ENCODE results near the gene PLEKHO1. TPM values are rescaled to one million over a fixed set of nuclear protein-coding genes. Genes with fewer than 3 reads are reported as not detected.

Gene PLEKHO1
- polyA plus RNA-seq, 1 of the 3 experiments (the other 2 are of a cell fraction), result 33.5 TPM

Other genes starting within 250 kb of the PLEKHO1 start
- gene SV2A, start 232.1 kb upstream of the PLEKHO1 start, polyA plus RNA-seq (2012; rRNA removed), result 22.7 and 27.6 TPM in 2 replicates
- 42.4 and 54.3 TPM in 2 replicates for gene SF3B4, start 222.1 kb upstream of the PLEKHO1 start, polyA plus RNA-seq (2012; rRNA removed)
- 9.4 and 12.4 TPM in 2 replicates for gene MTMR11, start 213.0 kb upstream of the PLEKHO1 start, polyA plus RNA-seq (2012; rRNA removed)
- gene OTUD7B, start 139.2 kb upstream of the PLEKHO1 start, polyA plus RNA-seq (2012; rRNA removed), result 4.2 and 5.8 TPM in 2 replicates
- 31.5 and 48.7 TPM in 2 replicates for gene VPS45, start 82.1 kb upstream of the PLEKHO1 start, polyA plus RNA-seq (2012; rRNA removed)
- 8.2 and 8.7 TPM in 2 replicates for gene ANP32E, start 86.2 kb downstream of the PLEKHO1 start, polyA plus RNA-seq (2012; rRNA removed)
- 0.08 and 0.16 TPM in 2 replicates for gene CA14, start 107.9 kb downstream of the PLEKHO1 start, polyA plus RNA-seq (2012; rRNA removed)
- gene APH1A, start 119.1 kb downstream of the PLEKHO1 start, polyA plus RNA-seq (2012; rRNA removed), result 175 and 232 TPM in 2 replicates
- gene C1orf54, start 122.9 kb downstream of the PLEKHO1 start, polyA plus RNA-seq (2012; rRNA removed), result 18.0 and 25.7 TPM in 2 replicates
- 3.2 and 4.4 TPM in 2 replicates for gene CIART, start 132.6 kb downstream of the PLEKHO1 start, polyA plus RNA-seq (2012; rRNA removed)
- 136 and 173 TPM in 2 replicates for gene MRPS21, start 143.9 kb downstream of the PLEKHO1 start, polyA plus RNA-seq (2012; rRNA removed)
- gene PRPF3, start 171.6 kb downstream of the PLEKHO1 start, polyA plus RNA-seq (2012; rRNA removed), result 27.2 and 38.2 TPM in 2 replicates
- 9.2 and 10.3 TPM in 2 replicates for gene RPRD2, start 214.2 kb downstream of the PLEKHO1 start, polyA plus RNA-seq (2012; rRNA removed)